Pons (tissue), 1 donor: ENCODE measurements around the gene ACAD9.

Experiments
- DNase-seq: peaks from one replicate; pipeline ENCODE4 v3.0.0-alpha.2; 2016; ENCODE audit warnings: low spot score

ACAD9 gene

DNA sequence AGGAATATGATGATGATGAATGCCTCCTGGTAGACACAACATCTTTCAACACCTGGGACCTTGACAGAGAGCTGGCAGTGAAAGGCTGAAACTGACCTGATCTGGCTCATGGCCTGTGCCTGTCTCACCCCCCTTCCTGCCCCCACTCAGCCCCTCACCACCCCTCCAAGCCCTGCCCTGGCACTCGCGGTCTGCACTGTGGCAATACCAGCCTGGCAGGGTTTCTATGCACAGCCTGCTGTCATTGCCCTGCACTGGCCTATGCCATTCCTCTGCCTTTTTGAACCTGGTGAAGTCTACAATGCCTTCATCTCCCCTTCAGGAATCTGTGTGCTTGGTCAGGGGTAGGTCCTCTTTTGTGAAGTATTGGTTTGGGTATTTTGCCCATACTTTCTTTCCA lies 56.5 kb downstream of the ACAD9 start:
- no peak for DNase-seq

DNA sequence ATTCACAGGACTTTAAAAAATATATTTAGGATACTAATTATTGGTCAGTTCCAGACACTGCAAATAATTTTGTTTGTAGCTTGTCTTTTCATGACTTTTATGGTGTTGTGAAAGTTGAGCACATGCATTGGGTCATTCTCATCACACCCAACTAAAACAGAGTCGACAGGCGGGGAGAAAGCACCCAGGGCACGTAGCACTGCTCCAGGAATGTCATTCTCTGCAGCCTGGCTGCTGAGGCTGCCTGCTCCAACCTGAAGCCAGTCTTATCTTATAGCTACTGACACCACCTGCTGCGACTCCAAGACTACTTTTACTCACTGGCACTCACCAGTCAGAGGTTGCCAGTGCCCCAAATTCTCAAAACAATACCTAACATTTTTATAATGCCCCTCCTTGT lies 56.9 kb downstream of the ACAD9 start:
- no peak for DNase-seq

DNA sequence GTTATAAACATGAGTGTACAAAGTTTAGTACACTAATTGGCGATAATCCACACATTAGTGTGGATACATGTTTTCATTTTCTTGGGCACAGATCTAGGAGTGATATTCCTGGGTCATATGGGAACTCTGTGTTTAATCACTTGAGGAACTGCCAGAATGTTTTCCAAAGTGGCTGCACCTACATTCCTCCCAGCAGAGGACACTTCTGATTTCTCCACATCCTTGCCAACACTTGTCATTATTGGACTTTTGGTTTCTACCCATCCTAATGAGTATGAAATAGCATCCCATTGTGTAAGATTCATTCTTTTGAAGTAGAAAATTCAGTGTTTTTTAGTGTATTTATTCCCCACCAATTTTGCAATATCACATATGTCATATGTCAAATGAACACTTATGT lies 60.8 kb downstream of the ACAD9 start:
- no peak for DNase-seq

DNA sequence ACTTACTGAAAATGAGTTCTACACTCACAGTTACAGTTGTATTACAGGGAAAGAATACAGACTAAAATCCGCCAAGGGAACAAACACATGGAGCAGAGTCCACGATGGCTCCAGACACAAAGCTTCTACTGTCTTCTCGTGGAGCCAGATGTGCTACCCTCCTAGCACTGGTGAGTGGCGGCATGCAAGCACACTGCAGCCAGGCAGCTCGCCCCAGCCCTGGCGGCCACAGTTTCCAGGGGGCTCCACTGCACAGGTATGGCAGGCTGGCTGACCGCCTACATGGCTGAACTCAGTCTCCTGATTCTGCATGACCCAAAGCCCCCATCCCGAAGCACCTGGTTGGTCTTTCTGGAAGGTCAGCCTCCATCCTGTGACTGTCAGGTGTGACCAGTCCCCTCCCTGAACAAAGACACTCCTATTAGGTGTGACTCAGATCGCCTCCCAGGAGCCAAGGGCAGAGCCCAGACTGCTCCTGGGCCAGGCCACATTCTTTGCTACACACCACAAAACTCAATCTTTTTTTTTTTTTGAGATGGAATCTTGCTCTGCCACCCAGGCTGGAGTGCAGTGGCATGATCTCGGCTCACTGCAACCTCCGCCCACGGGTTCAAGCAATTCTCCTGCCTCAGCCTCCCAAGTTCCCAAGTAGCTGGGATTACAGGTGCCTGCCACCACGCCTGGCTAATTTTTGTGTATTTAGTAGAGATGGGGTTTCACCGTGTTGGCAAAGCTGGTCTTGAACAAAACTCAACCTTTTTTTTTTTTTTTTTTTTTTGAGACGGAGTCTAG lies 62.9 kb downstream of the ACAD9 start:
- no peak for DNase-seq

DNA sequence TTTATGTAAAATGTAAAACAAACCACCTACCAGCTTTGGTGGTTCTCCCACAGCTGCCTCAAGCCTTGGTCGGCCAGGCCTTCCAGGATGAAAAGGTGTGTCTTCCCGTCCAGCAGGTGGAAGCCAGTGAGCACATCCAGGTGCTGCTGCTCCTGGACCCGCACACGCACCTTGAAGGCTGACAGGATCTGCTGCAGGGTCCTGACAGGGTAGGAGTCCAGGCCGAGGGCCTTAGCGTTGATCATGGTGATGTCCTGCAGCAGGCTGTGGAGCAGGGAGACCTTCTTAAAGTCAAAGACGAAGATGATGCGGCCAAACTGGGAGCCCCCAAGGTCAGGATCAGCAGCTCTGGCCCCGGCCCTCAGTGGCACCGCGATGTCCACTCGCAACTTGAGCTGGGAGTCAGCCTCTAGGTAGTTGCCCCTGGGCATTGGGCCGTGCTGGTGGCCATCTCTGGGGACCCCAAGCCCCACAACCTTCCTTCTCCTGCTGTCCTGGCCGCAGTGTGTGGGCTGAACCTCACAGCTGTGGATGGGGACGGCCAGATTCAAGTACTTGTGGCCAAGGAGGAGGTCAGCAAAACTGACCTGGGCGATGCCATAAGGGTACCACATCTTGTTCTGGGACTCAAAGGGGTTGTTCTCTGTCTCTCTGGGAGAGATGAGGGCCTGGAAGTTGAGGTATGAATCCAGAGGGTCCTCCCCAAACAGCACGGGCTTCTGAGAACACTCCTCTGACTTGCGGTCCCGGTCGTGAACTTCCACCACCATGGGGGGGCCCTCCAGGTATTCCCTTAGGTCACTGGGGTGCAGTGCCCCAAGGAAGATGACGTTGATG lies 65.8 kb downstream of the ACAD9 start:
- DNase-seq, result no peak

DNA sequence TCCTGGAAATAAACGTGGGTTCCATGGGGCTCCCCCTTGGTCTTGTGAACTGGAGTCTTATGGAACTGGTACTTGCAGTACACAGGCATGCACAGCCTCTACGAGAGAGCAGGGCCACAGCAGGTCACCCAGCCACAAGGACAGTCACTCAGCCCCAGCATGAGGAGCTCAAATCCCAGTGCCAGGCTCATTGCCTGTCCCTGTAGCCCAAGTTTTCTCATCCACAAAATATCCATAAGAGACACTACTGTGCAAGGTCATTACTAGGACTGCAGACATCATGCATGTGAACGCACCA lies 66.4 kb downstream of the ACAD9 start:
- DNase-seq, result no peak

DNA sequence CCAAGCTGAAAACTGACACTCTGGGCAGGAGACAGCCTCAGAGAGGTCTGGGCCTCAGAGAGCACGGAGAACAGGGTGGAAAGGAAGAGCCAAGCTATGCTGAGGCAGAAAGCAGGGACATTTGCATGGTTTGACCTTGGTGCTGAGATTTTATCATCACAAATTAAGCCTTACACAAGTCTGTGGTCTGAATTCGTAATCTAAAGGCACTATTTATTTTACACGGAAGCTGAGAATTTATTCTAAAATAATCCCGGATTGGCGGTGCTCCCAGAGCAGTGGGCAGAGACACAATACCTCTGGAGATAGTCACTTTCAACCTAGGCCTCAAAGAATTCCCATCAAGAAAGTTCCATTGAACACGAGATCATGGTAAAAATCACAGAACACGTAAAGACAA lies 67.0 kb downstream of the ACAD9 start:
- no peak for DNase-seq

DNA sequence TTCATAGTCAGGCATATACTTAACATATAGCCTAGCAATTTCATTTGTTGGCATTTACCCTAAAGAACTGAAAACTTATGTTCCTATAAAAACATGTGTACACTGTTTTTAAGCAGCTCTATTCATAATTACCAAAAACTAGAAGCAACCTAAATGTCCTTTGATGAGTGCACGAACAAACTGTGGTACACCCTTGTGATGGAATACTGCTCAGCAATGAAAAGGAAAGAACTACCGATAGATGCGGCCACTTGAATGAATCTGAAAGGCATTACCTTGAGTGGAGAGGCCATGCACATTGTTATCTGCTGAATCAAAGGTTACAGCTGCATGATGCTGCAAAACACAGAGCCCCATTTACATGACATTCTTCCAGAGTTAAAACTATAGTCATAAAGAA lies 69.7 kb downstream of the ACAD9 start:
- no peak for DNase-seq

DNA sequence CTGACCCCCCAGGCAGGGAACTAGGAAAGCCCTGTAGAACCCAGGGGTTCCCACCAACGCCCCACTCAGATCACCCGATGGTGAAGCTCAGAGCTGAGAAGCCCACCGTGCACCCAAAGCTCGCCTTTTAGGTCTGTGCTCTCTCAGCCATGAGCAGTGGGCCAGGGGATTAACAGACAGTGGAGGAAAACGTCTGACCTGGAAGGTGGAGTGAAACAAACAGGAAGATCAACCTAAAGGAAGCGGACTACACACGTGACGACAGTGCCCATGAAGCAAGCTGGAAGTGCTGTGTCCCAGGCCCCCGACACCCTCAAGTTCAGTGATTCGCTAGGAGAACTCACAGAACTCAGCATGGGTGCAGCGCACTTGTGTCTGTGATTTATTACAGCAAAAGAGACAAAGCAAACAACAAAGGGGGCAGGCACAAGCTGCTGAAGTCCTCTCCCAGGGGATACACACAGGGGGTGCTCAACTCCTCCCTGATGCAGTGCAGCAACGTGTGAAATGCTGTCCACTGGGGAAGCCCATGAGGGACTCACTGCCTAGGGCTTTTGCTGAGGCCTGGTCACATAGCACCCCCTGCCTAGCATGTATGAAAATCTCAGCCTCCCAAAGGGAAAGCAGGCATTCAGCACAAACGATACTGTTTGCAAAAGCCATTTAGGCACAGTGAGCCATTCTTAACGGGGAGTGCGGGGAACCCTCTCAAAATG lies 71.0 kb downstream of the ACAD9 start:
- DNase-seq, result peak; percentile 61

DNA sequence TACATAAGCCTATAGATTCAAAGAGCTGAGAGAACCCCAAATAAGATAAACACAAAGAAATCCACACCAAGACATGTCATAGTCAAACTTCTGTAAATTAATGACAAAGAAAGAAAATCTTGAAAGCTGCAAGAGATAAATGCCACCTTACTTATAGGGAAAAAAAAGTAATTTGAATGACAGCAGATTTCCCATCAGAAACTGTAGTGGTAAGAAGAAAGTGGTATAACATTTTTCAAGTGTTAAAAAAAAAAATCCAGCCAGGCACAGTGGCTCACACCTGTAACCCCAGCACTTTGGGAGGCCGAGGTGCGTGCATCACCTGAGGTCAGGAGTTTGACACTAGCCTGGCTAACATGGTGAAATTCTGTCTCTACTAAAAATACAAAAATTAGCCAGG lies 77.0 kb downstream of the ACAD9 start:
- DNase-seq, result no peak
